PC-3 (cell line): ENCODE measurements around the gene WHRN. TPM values are rescaled to one million over a fixed set of nuclear protein-coding genes. Genes with fewer than 3 reads are reported as not detected.

ENCODE experiments used
- ATAC-seq: fragments of 200-7000 bp; cut with Tn5 transposase; 2 replicates; pipeline ENCODE4 v1.9.1; 2020; ENCODE audit warnings: mild to moderate bottlenecking, moderate library complexity
- BruUV-seq: library from RNA; stranded (reverse); fragments of 400-500 nt; replicated peaks from 2 replicates; lab custom pipeline; 2021; lab: Mats Ljungman, UMichigan
- CTCF ChIA-PET: fragments of 300-600 bp; sonication (Branson Sonifier 250); formaldehyde crosslinking; loops from one replicate; lab custom pipeline; 2022; ENCODE audit warnings: antibody characterized with exemption; lab: Charles Lee
- POLR2A ChIA-PET: fragments of 300-600 bp; sonication (Branson Sonifier 250); formaldehyde crosslinking; loops from one replicate; lab custom pipeline; 2022; ENCODE audit warnings: antibody characterized with exemption; ENCODE audit not compliant: unreplicated experiment; lab: Charles Lee
- DNase-seq: peaks from one replicate; pipeline ENCODE4 v3.0.0-alpha.2; 2015
- H2AFZ ChIP-seq: fragments of 300-600 bp; sonication (generic); 2 replicates; pipeline ENCODE4 v1.6.0; 2016; ENCODE audit warnings: antibody characterized with exemption, low read length
- H3F3A ChIP-seq: fragments of 300-600 bp; sonication (generic); one replicate; pipeline ENCODE4 v1.6.0; 2017; ENCODE audit warnings: antibody characterized with exemption, low read length, control low read depth, mild to moderate bottlenecking; ENCODE audit not compliant: unreplicated experiment
- H3K27ac ChIP-seq: fragments of 300-600 bp; sonication (generic); 2 replicates; pipeline ENCODE4 v1.5.1; 2016; ENCODE audit warnings: mild to moderate bottlenecking, low read length
- H3K27me3 ChIP-seq: fragments of 300-600 bp; sonication (generic); 2 replicates; pipeline ENCODE4 v1.6.1; 2016; ENCODE audit warnings: low read length, mixed read lengths
- H3K36me3 ChIP-seq: fragments of 300-600 bp; sonication (generic); 2 replicates; pipeline ENCODE4 v1.6.1; 2016; ENCODE audit warnings: low read depth, mixed run types, low read length, mixed read lengths
- H3K4me1 ChIP-seq: fragments of 300-600 bp; sonication (generic); 2 replicates; pipeline ENCODE4 v1.5.1; 2016; ENCODE audit warnings: low read length; ENCODE audit not compliant: insufficient read depth
- H3K4me2 ChIP-seq: fragments of 300-600 bp; sonication (generic); 2 replicates; pipeline ENCODE4 v1.6.0; 2016; ENCODE audit warnings: low read length
- H3K4me3 ChIP-seq: fragments of 300-600 bp; sonication (generic); 2 replicates; pipeline ENCODE4 v1.5.1; 2016; ENCODE audit warnings: mild to moderate bottlenecking, low read length, mixed read lengths
- H3K79me2 ChIP-seq: fragments of 300-600 bp; sonication (generic); 2 replicates; pipeline ENCODE4 v1.6.1; 2017; ENCODE audit warnings: low read length, mixed read lengths
- H3K9ac ChIP-seq: fragments of 300-600 bp; sonication (generic); 2 replicates; pipeline ENCODE4 v1.6.0; 2016; ENCODE audit warnings: mild to moderate bottlenecking, low read length
- H3K9me2 ChIP-seq: fragments of 300-600 bp; sonication (generic); replicated peaks from 2 replicates; pipeline ENCODE4 v1.6.1; 2016; ENCODE audit warnings: mixed run types, low read length, mixed read lengths
- H3K9me3 ChIP-seq: fragments of 300-600 bp; sonication (generic); 2 replicates; pipeline ENCODE4 v1.6.1; 2016; ENCODE audit warnings: low read length, mixed read lengths
- H4K20me1 ChIP-seq: fragments of 300-600 bp; sonication (generic); 2 replicates; pipeline ENCODE4 v1.6.1; 2016; ENCODE audit warnings: low read length, mixed read lengths
- CTCF ChIP-seq: fragments of 300-600 bp; sonication (generic); conservative IDR thresholded peaks from 2 replicates; pipeline ENCODE4 v1.5.1; 2017; ENCODE audit warnings: antibody characterized with exemption, low read depth, mild to moderate bottlenecking, low read length
- EZH2 ChIP-seq: fragments of 300-600 bp; sonication (generic); IDR thresholded peaks from one replicate; pipeline ENCODE4 v1.6.1; 2017; ENCODE audit warnings: antibody characterized with exemption, mild to moderate bottlenecking, low read length; ENCODE audit not compliant: unreplicated experiment
- EZH2phosphoT487 ChIP-seq: fragments of 300-600 bp; sonication (generic); IDR thresholded peaks from 2 replicates; pipeline ENCODE4 v1.6.1; 2018; ENCODE audit warnings: mild to moderate bottlenecking, antibody characterized with exemption, low read length, borderline replicate concordance
- intact Hi-C: fragments of 100-400 bp; cut with micrococcal nuclease; formaldehyde crosslinking; loops from 2 replicates; pipeline ENCODE4 v1.9.0; 2023
- total RNA-seq: library from RNA; depleted of rRNA; stranded (reverse); fragments of >200 nt; gene quantifications from 2 replicates; pipeline ENCODE4 v1.2.3, GENCODE V29; 2014

Gene WHRN
- total RNA-seq, 1 experiment from 2014 or later, result 10.5 TPM

GRCh38 chr9:114373960-114374730 lies 131.1 kb downstream of the WHRN start:
- Histone ChIP-seq H3F3A (no peaks in the 10 kb centered on the region), H3K9ac (no peak overlapping the region), H3K9me2 (no peaks in the 10 kb centered on the region), H3K4me3 (no peak overlapping the region), H2AFZ (no peak overlapping the region), H3K4me2 (no peak overlapping the region), H3K27ac (no peak overlapping the region), H4K20me1 (no peaks in the 10 kb centered on the region), H3K4me1 (peaks cover 25% of the 10 kb centered on the region), H3K9me3 (no peaks in the 10 kb centered on the region), H3K36me3 (no peaks in the 10 kb centered on the region; the same call in 1 of the 2 replicates), H3K79me2 (no peaks in the 10 kb centered on the region), H3K27me3 (no peaks in the 10 kb centered on the region)
- ATAC-seq (no peak), DNase-seq (no peak)
- CTCF ChIA-PET, result interaction anchor here (0.6 kb wide), 1 partner anchor 29 kb away, joined by 3 read pairs; no protein-coding TSS in a partner anchor
- no peak for TF ChIP-seq CTCF
- TF ChIP-seq EZH2phosphoT487, result no peak
- TF ChIP-seq EZH2, result no peak
- BruUV-seq, result no TSS peak
- intact Hi-C loops, result no loop called here
- POLR2A ChIA-PET, result no interaction called here

- Histone ChIP-seq H3F3A (no peaks in the 10 kb centered on the region), H4K20me1 (no peaks in the 10 kb centered on the region), H3K36me3 (no peaks in the 10 kb centered on the region; the same call in 1 of the 2 replicates), H2AFZ (no peak overlapping the region), H3K9me2 (no peaks in the 10 kb centered on the region), H3K79me2 (no peaks in the 10 kb centered on the region), H3K9ac (no peak overlapping the region), H3K9me3 (no peaks in the 10 kb centered on the region), H3K27ac (peak overlapping the region; percentile 92), H3K27me3 (no peaks in the 10 kb centered on the region), H3K4me1 (peaks cover 25% of the 10 kb centered on the region), H3K4me3 (no peak overlapping the region), H3K4me2 (peak overlapping the region; percentile 75)
- DNase-seq, result no peak
- intact Hi-C loops, result no loop called here
- ATAC-seq, result no peak
- ChIA-PET POLR2A (no interaction called here), CTCF (no interaction called here)
- BruUV-seq, result no TSS peak
- TF ChIP-seq CTCF (no peak), EZH2phosphoT487 (no peak), EZH2 (no peak)
Measured at GRCh38 chr9:114372921-114373448, 132.3 kb downstream of the WHRN start.
